G401.6 (cell line): Measurements from ENCODE around the gene FAM234A.
"Not testable (repeated sequence)": the region's sequence is repeated elsewhere in the genome, so short reads cannot be mapped to it uniquely, and the experiment has no call there.

ENCODE experiments used
- FAIRE-seq: peaks from 2 replicates; lab custom pipeline; 2012; peaks lifted over from hg19 to GRCh38; lab: Jason Lieb, UNC

Gene FAM234A

DNA sequence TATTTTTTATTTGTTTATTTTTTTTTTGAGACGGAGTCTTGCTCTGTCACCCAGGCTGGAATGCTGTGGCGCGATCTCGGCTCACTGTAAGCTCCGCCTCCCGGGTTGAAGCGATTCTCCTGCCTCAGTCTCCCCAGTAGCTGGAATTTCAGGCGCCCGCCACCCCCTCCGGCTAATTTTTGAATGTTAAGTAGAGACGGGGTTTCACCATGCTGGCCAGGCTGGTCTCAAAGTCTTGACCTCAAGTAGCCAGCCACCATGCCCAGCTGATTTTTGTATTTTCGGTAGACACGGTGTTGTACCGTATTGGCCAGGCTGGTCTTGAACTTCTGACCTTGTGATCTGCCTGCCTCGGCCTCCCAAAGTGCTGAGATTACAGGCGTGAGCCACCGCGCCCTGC lies 4.3 kb upstream of the FAM234A start:
- FAIRE-seq = not testable (repeated sequence)

DNA sequence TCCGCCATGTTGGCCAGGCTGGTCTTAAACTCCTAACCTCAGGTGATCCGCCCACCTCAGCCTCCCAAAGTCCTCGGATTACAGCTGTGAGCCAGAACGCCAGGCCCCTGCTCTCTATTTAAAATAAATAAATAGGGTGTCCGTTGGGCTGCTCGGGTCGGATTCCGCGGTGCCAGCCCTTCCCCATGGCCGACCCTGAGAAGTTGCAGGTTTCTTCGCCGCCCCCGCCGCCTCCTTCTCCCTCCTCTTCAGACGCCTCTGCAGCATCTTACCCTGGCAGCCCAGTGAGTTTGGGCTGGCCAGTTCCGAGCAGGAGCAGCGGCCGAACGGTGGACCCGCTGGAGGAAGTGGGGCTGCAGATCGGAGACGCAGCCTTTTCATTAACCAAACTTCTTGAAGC lies 3.7 kb upstream of the FAM234A start:
- no peak for FAIRE-seq

DNA sequence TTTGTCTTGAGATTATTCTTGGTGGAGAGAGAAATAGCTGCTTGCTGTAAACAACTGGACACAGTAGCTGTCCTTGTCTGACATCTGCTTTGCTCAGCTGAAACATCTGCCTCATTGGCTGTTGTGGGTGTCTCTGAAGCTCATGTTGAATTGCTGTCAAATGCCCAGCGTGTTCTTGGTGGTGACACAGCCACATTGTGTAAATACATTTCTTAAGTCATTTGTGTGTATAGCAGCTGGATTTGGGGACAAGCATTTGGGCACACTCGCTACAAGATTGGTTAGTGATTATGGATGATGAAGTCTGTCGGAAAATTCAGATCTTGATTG lies 5.3 kb downstream of the FAM234A start:
- no peak for FAIRE-seq

DNA sequence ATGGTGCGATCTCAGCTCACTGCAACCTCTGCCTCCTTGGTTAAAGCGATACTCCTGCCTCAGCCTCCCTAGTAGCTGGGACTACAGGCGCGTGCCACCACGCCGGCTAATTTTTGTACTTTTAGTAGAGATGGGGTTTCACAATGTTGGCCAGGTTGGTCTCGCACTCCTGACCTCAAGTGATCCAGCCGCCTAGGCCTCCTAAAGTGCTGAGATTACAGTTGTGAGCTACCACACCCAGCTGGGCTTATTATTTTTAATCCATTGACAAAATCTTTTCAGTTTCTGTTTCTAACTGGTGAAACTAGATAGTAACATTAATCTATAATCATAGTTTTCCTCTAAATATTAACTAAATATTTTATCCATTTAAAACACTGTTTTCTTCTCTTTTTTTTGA lies 5.9 kb downstream of the FAM234A start:
- FAIRE-seq = no peak

DNA sequence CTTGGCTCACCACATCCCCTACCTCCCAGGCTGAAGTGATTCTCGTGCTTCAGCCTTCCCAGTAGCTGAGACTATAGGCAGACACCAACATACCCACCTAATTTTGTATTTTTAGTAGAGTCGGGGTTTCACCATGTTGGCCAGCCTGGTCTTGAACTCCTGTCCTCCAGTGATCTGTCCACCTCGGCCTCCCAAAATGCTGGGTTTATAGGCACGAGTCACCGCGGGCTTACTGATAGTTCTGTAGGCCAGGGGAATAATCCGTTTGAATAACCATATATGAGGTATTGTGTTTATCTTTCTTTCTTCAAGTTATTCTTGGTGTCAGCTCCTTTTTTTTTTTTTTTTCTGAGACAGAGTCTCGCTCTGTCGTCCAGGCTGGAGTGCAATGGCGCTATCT lies 7.7 kb downstream of the FAM234A start:
- no peak for FAIRE-seq

DNA sequence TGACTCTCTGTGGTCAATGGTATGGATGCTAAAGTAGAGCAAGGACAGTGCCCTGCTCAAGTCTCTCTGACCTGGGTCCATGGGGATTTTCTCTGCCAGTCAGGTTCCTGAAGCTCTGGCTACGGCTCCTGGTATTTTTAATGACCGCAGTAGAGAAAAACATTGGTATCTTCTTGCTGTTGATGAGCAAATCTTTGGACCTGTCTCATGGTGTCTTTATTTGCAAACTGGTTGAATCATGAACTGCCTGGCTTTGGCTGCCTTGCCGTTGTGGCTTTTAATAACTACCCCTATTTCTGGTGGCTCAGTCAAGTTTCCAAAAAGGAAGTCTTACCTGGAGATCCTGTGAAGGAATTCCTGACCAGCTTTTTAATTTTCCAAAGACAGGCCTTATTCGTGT lies 8.7 kb downstream of the FAM234A start:
- no peak for FAIRE-seq

DNA sequence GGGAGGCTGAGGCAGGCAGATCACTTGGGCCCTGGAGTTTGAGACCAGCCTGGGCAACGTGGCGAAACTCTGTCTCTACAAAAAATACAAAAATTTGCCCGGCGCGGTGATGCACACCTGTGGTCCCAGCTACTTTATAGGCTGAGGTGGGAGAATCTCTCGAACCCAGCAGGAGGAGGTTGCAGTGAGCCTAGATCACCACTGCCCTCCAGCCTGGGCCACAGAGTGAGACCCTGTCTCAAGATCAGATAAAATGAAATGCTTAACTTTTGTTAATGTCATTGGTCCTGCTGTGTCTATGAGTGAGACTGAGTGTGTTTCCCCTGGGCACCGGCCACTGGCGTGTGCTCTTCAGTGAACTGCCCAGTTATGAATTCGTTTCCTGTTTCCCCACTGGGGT lies 10.5 kb downstream of the FAM234A start:
- no peak for FAIRE-seq

DNA sequence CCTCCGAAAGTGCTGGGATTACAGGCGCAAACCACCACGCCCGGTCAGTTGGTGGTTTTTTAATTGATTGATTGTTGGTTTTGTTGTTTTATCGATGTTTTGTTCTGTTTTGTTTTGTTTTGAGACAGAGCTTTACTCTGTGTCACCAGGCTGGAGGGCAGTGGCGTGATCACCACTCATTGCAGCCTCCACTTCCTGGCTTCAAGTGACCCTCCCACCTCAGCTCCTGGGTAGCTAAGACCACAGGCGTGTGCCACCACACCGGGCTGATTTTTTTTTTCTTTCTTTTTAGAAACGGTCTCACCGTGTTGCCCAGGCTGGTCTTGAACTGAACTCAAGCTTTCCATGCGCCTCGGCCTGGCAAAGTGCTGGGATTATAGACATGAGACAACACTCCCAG lies 12.4 kb downstream of the FAM234A start:
- no peak for FAIRE-seq

DNA sequence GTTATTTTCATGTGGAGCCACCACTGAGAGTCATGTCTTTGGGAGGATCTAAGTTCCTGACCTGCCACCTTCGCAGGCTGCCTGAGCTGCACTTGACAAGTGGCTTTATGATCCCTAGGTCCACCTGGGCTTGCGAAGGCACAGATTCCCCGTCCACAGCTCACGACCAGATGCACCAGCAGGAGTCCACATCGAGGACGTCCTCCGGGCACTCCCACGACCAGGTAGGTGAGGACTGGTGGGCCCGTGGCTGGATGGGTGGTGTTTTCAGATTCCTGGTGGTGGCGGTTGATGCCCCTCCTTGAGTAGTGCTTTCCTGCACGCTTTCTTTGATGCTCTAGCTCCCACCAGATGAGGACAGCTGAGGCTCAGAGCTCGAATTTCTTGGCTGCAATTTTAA lies 14.8 kb downstream of the FAM234A start:
- FAIRE-seq = no peak

DNA sequence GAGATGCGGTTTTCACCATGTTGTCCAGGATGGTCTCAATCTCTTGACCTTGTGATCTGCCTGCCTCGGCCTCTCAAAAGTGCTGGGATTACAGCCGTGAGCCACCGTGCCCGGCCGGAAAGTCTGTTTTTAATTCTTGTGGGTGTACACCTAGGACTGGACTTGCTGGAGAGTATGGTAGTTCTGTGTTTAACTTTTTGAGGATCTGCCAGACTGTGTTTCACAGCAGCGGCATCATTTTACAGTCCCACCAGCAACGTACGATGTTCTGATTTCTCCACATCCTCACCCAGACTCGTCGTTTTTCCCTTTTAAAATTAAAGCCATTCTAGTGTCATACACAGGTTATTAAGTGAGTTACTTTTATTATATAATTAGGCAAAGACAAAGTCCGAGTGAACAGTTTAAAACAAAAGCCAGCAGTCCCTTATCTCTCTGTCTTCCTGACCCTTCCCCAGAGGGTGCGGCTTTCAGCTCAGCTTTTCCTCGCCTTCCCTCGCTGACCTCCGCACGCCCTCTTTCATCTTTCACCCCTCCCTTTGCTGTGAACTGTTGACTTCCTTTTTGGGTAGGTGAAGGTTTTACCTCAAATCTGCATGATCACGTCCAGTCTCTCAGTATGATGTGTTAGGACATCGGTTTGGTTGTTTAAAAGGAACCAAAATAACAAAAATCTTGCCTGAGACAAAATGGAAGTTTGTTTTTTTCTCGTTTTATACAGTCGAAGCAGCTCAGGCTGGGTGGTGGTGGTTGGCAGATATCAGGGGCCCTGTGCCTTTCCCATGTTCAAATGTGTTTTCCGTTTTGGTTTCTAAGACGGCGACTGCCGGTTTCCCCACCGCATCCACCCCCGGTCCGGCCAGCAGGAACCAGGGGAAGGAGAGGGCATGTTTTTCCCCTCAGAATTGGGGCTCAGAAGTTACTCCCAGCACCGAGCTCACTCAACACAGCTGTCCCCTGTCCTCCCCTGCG lies 18.0 kb downstream of the FAM234A start:
- no peak for FAIRE-seq

DNA sequence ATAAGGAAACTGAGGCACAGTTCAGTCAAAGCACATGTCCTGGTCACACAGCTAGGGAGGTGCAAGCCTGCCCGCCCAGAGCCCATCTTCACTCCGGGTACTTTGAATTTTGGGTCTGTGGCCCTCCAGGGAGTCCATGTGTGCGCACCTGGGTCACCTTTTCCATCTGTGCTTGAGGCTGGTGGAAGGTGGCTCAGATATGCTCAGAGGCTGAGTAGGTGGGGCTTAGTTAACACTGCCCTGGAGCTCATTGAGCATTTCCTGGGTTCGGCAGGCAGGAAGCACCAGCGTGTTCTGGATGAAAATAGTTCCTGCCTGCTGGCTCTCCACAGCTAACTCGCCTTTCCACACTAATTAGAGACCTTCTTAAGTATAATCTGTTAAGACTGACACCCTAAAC lies 19.2 kb downstream of the FAM234A start:
- FAIRE-seq = no peak

DNA sequence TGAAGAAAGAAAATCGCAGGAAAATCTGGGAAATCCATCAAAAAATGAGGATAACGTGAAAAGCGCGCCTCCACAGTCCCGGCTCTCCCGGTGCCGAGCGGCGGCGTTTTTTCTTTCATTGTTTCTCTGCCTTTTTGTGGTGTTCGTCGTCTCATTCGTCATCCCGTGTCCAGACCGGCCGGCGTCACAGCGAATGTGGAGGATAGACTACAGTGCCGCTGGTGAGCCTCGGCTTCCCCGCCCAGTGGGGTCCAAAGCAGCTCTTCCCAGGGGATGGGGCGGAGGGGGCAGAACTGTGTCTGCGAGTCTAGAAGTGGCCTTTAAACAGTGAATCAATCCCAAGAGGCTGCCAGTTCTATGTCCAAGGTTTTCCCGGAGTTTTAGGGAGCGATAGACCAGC lies 19.8 kb downstream of the FAM234A start:
- no peak for FAIRE-seq

DNA sequence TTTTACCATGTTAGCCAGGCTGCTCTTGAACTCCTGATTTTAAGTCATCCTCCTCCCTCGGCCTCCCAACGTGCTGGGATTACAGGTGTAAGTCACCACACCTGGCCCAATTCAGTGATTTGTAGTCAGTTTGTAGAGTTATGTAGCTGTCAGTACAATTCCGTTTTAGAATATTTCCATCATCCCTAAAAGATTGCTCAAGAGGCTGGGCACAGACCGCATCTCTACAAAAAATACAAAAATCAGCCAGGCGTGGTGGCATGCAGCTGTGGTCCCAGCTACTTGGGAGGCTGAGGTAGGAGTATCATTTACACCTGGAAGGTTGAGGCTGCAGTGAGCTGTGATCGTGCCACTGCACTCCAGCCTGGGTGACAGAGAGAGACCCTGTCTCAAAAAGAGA lies 20.6 kb downstream of the FAM234A start:
- FAIRE-seq = no peak

DNA sequence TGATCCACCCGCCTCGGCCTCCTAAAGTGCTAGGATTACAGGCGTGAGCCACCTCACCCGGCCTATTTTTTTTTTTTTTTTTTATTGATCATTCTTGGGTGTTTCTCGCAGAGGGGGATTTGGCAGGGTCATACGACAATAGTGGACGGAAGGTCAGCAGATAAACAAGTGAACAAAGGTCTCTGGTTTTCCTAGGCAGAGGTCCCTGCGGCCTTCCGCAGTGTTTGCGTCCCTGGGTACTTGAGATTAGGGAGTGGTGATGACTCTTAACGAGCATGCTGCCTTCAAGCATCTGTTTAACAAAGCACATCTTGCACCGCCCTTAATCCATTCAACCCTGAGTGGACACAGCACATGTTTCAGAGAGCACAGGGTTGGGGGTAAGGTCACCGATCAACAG lies 23.5 kb downstream of the FAM234A start:
- not testable (repeated sequence) for FAIRE-seq

DNA sequence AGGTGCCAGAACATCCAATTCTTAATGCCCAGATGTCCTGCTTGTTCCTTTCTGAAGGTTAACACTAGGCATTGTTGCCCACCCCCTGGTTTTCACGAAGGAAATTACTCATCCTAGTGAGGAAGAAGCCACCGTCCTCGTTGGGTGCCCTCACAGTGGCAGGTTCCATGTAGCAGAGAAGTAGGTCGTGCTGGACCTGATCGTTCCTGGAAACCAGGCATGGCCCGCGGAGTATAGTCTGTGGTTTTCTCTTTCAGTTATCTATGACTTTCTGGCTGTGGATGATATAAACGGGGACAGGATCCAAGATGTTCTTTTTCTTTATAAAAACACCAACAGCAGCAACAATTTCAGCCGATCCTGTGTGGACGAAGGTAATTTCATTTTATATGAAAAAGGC lies 24.6 kb downstream of the FAM234A start:
- FAIRE-seq = no peak

DNA sequence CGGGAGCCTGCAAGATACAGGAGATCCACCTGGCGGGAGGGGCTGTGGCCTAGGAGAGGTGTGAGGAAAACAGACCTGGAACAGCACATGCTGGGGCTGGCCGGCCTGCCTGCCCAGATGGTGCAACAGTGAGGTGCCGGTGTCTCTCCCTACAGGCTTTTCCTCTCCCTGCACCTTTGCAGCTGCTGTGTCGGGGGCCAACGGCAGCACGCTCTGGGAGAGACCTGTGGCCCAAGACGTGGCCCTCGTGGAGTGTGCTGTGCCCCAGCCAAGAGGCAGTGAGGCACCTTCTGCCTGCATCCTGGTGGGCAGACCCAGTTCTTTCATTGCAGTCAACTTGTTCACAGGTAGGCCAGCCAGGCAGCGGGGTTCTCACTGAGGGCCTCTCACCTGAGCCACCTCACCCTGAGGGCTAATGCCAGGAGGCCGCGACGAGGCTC lies 25.2 kb downstream of the FAM234A start:
- FAIRE-seq = no peak

DNA sequence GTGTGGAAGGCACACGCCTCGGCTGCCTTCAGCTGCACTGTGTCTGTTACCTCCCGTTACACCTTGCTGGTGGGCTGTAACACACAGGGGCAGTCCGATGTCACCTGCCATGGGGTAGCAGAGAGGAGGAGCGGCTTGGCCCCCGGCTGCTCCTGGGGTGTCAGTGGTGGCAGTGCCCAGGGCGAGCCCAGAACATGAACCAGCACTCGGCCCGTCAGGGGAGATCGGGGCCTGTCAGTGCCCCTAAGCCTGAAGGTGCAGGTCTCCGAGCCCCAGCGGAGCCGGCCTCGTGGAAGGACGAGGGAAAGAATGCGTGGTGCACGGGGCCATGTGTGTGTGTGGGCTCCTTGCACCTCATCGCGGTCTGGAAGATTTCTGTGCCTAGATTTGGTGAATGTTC lies 25.7 kb downstream of the FAM234A start:
- FAIRE-seq = no peak

DNA sequence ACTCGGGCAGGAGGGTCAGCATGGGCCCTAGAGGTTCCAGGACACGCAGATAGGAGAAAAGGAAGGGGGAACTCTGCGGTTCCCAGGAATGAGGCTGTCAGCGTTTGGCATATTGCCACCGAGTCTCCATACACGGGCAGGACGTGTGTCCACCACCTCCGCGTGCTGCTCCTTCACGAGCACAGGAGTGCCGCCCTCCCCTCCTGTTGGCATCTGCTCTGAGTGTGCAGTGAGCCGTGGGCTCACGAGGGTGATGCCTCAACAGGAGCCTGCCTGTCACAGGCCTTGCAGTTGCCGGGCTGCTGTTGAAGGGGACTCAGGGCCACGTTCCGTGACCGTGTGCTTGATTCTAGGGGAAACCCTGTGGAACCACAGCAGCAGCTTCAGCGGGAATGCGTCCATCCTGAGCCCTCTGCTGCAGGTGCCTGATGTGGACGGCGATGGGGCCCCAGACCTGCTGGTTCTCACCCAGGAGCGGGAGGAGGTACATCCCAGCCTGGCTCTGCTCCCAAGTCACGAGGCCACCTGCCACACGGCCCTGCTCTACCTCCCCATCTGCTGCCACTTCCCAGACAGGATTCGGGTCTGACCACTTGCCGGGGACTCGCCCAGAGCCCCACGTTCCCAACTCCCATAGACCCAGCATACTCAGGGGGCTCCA lies 26.5 kb downstream of the FAM234A start:
- FAIRE-seq = no peak

DNA sequence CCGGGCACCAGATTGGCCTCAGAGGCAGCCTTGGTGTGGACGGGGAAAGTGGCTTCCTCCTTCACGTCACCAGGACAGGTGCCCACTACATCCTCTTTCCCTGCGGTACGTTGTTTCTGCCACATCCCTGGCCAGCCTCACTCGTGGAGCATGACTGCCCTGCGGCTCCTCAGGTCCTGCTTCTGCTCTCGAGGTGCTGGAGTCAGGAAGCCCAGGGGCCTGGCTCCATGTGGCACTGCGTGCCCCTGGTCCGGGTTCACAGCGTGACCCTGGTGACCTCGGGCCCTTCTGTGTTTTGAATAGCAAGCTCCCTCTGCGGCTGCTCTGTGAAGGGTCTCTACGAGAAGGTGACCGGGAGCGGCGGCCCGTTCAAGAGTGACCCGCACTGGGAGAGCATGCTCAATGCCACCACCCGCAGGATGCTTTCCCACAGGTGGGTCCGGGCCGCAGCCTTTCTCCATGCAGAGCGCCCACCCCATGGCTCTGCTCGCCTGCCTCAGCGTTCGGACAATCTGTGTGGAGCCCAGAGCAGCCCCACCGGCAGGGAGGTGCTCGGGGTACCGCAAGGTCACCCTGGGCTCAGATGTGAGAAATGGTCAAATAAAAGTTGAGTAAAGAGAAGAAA lies 27.6 kb downstream of the FAM234A start:
- no peak for FAIRE-seq

DNA sequence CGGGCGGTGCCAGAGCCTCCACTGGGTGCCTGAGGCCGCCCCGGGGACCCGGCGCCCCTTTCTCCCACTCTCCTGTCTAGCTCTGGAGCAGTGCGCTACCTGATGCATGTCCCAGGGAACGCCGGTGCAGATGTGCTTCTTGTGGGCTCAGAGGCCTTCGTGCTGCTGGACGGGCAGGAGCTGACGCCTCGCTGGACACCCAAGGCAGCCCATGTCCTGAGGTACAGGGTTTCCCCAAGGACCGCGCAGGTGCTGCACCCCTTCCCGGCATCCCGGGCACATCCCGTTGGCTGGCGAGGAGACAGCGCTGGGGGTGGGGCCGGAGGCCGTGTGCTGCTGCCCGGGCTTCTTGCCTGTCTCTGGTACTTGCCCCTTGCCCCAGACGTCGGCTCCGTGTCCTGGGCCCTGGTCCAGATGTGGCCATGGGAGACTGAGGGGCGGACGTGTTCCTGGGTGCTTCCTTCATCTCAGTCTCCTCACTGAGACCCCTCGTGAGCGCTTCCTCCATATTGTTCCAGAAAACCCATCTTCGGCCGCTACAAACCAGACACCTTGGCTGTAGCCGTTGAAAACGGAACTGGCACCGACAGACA lies 28.7 kb downstream of the FAM234A start:
- FAIRE-seq = no peak

DNA sequence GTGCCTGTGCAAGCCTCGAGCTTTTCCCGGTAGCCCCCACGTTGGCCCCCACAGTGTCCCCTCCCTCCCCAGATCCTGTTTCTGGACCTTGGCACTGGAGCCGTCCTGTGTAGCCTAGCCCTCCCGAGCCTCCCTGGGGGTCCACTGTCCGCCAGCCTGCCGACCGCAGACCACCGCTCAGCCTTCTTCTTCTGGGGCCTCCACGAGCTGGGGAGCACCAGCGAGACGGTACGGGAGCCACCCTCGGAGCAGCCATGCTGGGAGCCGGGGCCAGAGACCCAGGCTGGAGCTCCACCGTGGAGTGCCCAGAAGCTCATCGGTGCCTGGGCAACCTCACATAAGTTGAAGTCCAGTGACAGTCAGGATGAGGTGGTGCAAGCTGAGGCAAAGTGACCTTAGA lies 29.3 kb downstream of the FAM234A start:
- no peak for FAIRE-seq

DNA sequence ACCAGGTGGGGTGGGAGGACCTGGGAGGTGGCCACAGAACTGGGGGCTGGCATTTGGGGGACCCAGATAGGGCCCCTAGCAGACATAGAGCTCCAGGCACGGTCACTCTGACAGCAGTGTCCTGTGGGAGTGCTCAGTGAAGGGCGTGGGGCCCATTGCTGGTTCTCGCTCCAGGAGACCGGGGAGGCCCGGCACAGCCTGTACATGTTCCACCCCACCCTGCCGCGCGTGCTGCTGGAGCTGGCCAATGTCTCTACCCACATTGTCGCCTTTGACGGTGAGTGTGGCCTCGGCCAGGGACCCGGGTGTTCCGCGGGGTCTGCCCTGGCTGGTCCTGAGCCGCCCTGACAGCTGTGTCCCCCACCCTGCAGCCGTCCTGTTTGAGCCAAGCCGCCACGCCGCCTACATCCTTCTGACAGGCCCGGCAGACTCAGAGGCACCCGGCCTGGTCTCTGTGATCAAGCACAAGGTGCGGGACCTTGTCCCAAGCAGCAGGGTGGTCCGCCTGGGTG lies 29.9 kb downstream of the FAM234A start:
- no peak for FAIRE-seq

DNA sequence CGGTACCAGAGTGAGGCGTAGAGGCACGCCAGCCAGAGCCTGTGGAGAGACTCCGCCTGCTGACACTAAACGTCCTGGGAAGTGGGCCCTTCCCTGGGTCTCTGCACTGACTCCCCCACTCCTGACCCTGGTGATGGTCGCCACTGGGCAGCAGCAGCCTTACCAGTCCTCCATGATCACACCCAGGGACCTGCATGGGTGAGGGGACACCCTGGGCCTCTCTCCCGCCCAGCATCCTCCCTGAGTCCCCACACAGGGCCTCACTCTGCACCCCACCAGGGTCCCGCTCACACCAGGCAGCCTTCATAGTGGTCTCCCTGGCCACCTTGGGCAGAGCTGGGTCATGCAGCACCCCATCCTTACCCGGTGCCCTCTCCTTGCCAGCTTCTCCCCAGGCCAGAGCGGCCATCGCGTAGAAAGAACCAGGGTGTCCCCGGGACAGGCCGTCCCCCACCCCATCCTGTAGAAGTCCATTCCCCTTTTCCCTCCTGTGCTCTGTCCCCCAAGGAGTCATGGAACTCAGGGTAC lies 30.4 kb downstream of the FAM234A start:
- FAIRE-seq = no peak
